Nephron progenitor cell (in vitro differentiated cells): Measurements from ENCODE around the gene ZNF428.

Experiments
- DNase-seq: peaks from one replicate; pipeline ENCODE4 v3.0.0; 2021
- H3K27ac Mint-ChIP-seq: 2 replicates; pipeline ENCODE4 v1.8.0; 2021; ENCODE audit warnings: mild to moderate bottlenecking, moderate library complexity, mixed read lengths
- H3K27me3 Mint-ChIP-seq: 2 replicates; pipeline ENCODE4 v1.8.0; 2021; ENCODE audit warnings: mild to moderate bottlenecking, low read depth, mixed read lengths; ENCODE audit not compliant: poor library complexity
- H3K36me3 Mint-ChIP-seq: 2 replicates; pipeline ENCODE4 v1.8.0; 2021; ENCODE audit warnings: low read depth, mixed read lengths
- H3K4me1 Mint-ChIP-seq: 2 replicates; pipeline ENCODE4 v1.8.0; 2021; ENCODE audit warnings: mixed read lengths
- H3K4me3 Mint-ChIP-seq: 2 replicates; pipeline ENCODE4 v1.8.0; 2021; ENCODE audit warnings: mild to moderate bottlenecking, moderate library complexity, mixed read lengths
- H3K9me3 Mint-ChIP-seq: 2 replicates; pipeline ENCODE4 v1.8.0; 2021; ENCODE audit warnings: mild to moderate bottlenecking, moderate library complexity, mixed read lengths
- TF ChIP-seq, protein P1 (sequence below): fragments of 200-600 bp; sonication (generic); IDR thresholded peaks from 2 replicates; pipeline ENCODE4 v1.5.0; 2021; ENCODE audit warnings: antibody characterized with exemption

ZNF428 gene

DNA sequence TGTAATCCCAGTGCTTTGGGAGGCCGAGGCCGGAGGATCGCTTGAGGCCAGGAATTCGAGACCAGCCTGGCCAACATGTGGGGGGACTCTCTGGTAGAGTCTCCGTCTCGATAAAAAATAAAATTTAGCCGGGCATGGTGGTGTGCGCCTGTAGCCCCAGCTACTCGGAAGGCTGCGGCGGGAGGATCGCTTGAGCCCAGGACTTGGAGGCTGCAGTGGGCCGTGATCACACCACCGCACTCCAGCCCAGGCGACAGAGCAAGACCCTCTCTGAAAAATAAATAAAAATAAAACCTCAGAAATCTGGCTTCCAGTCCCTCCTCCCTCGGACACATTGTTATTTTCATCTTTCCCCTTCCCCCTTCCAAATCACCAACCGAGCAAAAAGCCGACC is 23.8 kb downstream of the ZNF428 start:
- no peaks in the 10 kb centered on the region for H3K27me3 Mint-ChIP-seq
- peak overlapping the region; percentile 100 for H3K27ac Mint-ChIP-seq
- H3K4me3 Mint-ChIP-seq, result peak overlapping the region; percentile 95
- no peaks in the 10 kb centered on the region for H3K9me3 Mint-ChIP-seq
- peaks cover 35% of the 10 kb centered on the region for H3K4me1 Mint-ChIP-seq
- H3K36me3 Mint-ChIP-seq, result peaks cover 19% of the 10 kb centered on the region
- no peak for DNase-seq
- TF ChIP-seq, protein P1, sequence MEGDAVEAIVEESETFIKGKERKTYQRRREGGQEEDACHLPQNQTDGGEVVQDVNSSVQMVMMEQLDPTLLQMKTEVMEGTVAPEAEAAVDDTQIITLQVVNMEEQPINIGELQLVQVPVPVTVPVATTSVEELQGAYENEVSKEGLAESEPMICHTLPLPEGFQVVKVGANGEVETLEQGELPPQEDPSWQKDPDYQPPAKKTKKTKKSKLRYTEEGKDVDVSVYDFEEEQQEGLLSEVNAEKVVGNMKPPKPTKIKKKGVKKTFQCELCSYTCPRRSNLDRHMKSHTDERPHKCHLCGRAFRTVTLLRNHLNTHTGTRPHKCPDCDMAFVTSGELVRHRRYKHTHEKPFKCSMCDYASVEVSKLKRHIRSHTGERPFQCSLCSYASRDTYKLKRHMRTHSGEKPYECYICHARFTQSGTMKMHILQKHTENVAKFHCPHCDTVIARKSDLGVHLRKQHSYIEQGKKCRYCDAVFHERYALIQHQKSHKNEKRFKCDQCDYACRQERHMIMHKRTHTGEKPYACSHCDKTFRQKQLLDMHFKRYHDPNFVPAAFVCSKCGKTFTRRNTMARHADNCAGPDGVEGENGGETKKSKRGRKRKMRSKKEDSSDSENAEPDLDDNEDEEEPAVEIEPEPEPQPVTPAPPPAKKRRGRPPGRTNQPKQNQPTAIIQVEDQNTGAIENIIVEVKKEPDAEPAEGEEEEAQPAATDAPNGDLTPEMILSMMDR, result no peak

GRCh38 chr19:43594710-43595604 is 24.5 kb downstream of the ZNF428 start:
- TF ChIP-seq, protein P1, result peak; percentile 78
- peak; percentile 66 for DNase-seq
- peaks cover 23% of the 10 kb centered on the region for H3K36me3 Mint-ChIP-seq
- H3K4me3 Mint-ChIP-seq, result peak overlapping the region; percentile 95
- peaks cover 35% of the 10 kb centered on the region for H3K4me1 Mint-ChIP-seq
- H3K27ac Mint-ChIP-seq, result peak overlapping the region; percentile 100
- no peaks in the 10 kb centered on the region for H3K27me3 Mint-ChIP-seq
- H3K9me3 Mint-ChIP-seq, result no peaks in the 10 kb centered on the region

DNA sequence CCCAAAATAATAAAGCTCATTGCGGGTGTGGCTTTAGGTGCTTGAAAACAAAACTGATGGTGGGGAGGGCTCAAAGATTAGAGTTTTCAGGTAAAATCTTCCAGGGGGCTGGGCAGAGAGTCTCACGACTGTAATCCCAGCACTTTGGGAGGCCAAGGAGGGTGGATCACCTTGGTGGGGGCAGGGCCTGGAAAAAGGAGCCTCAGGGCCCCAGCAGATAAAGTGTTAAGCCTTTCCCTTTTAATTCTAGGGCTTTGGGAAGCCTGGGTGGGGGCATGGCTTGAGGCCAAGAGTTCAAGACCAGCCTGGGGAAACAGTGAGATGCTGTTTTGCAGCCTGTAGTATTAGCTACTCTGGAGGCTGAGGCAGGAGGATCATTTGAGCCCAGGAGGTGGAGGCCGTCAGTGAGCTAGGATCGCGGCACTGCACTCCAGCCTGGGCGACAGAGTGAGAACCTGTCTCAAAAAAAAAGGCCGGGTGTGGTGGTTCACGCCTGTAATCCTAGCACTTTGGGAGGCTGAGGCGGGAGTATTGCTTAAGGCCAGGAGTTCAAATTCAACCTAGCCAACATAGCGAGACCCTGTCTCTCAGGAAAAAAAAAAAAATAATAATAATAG is 25.2 kb downstream of the ZNF428 start:
- Mint-ChIP-seq H3K9me3 (no peaks in the 10 kb centered on the region), H3K4me3 (peak overlapping the region; percentile 95), H3K27ac (no peak overlapping the region), H3K4me1 (peaks cover 35% of the 10 kb centered on the region), H3K36me3 (peaks cover 30% of the 10 kb centered on the region), H3K27me3 (no peaks in the 10 kb centered on the region)
- DNase-seq, result no peak
- TF ChIP-seq, protein P1, result no peak

DNA sequence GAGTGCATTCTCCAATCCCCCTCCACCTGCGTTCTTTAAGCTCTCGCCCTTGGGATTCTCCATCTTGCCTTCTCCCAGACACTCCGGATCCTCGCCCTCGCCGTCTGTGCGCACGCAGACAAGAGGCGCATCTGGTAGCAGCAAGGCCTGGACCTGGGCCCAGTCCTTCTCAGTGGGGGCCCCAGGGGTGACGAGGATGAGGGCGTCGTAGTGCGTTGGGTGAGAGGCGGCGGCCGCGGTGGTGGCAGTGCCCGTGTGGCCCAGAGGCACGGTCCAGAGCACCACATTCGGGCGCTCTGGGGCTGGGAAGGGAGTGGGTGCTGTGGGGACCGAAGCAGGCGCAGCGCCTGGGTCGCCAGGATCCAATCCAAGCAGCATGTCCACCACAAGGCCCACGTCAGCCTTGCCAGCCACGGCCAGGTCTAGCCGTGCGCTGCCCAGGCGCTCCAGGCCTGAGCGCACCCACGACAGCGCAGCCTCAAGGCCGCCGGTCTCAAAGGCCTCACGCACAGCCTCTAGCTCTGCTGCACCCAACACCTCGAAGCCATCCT is 26.6 kb downstream of the ZNF428 start:
- no peak for DNase-seq
- TF ChIP-seq, protein P1, result no peak
- Mint-ChIP-seq H3K27ac (no peak overlapping the region), H3K4me1 (peaks cover 27% of the 10 kb centered on the region), H3K36me3 (peaks cover 36% of the 10 kb centered on the region), H3K4me3 (no peak overlapping the region), H3K9me3 (no peaks in the 10 kb centered on the region), H3K27me3 (no peaks in the 10 kb centered on the region)

- Mint-ChIP-seq H3K36me3 (peaks cover 36% of the 10 kb centered on the region), H3K4me1 (peaks cover 20% of the 10 kb centered on the region), H3K9me3 (no peaks in the 10 kb centered on the region), H3K27me3 (no peaks in the 10 kb centered on the region), H3K4me3 (no peak overlapping the region), H3K27ac (no peak overlapping the region)
- no peak for DNase-seq
- TF ChIP-seq, protein P1, result no peak
Observed at GRCh38 chr19:43591904-43592772, 27.3 kb downstream of the ZNF428 start.
